ENCODE results near the gene EYS.

- TF ChIP-seq MXI1 (IDR thresholded peaks at IDR 0.05; ENCODE audit: low read depth, low read length) (no peak), CEBPG (CRISPR knock-in tag; IDR thresholded peaks at IDR 0.05) (no peak), CEBPG (tag; conservative IDR thresholded peaks at IDR 0.05 in 1 of 2, IDR thresholded peaks at IDR 0.05 in 1 of 2) (no peak), RHOXF2B (CRISPR knock-in tag; conservative IDR thresholded peaks at IDR 0.05) (no peak), SP1 (CRISPR knock-in tag; IDR thresholded peaks at IDR 0.05) (no peak), EP300 (IDR thresholded peaks at IDR 0.05; ENCODE audit: low read length) (no peak), REST (IDR thresholded peaks at IDR 0.05; ENCODE audit: borderline replicate concordance) (no peak), REST (CRISPR knock-in tag; IDR thresholded peaks at IDR 0.05; ENCODE audit: low read depth) (no peak), ARNT (IDR thresholded peaks at IDR 0.05) (no peak), CTCF (IDR thresholded peaks at IDR 0.05 in 2 of 3, conservative IDR thresholded peaks at IDR 0.05 in 1 of 3; ENCODE audit: insufficient read depth in 2 of 3, low read depth in 1 of 3, low read length in 3 of 3) (no peak), POLR2A (conservative IDR thresholded peaks at IDR 0.05) (no peak), RAD21 (CRISPR knock-in tag; conservative IDR thresholded peaks at IDR 0.05 in 1 of 2, IDR thresholded peaks at IDR 0.05 in 1 of 2) (no peak), SMARCB1 (IDR thresholded peaks at IDR 0.05; ENCODE audit: insufficient read length, low read depth) (no peak)
These were observed 290.4 kb downstream of the EYS start for GRCh38 chr6:65416621-65417020.
